ENCODE results near the gene NPAS3.

GRCh38 chr14:33809396-33809981, 870.8 kb downstream of the NPAS3 start:
- TF ChIP-seq, protein P1, sequence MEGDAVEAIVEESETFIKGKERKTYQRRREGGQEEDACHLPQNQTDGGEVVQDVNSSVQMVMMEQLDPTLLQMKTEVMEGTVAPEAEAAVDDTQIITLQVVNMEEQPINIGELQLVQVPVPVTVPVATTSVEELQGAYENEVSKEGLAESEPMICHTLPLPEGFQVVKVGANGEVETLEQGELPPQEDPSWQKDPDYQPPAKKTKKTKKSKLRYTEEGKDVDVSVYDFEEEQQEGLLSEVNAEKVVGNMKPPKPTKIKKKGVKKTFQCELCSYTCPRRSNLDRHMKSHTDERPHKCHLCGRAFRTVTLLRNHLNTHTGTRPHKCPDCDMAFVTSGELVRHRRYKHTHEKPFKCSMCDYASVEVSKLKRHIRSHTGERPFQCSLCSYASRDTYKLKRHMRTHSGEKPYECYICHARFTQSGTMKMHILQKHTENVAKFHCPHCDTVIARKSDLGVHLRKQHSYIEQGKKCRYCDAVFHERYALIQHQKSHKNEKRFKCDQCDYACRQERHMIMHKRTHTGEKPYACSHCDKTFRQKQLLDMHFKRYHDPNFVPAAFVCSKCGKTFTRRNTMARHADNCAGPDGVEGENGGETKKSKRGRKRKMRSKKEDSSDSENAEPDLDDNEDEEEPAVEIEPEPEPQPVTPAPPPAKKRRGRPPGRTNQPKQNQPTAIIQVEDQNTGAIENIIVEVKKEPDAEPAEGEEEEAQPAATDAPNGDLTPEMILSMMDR (IDR thresholded peaks at IDR 0.05): no peak
- TF ChIP-seq POLR2A (IDR thresholded peaks at IDR 0.05): no peak
